HG03457 (cell line): ENCODE results near the gene NBPF26.
"Not testable (repeated sequence)": the region's sequence is repeated elsewhere in the genome, so short reads cannot be mapped to it uniquely, and the experiment has no call there.

ENCODE experiments used
- ATAC-seq: cut with Tn5 transposase; IDR thresholded peaks from one replicate; pipeline ENCODE4 v1.9.1; 2021; ENCODE audit warnings: moderate number of reproducible peaks; ENCODE audit not compliant: unreplicated experiment

Gene NBPF26

DNA sequence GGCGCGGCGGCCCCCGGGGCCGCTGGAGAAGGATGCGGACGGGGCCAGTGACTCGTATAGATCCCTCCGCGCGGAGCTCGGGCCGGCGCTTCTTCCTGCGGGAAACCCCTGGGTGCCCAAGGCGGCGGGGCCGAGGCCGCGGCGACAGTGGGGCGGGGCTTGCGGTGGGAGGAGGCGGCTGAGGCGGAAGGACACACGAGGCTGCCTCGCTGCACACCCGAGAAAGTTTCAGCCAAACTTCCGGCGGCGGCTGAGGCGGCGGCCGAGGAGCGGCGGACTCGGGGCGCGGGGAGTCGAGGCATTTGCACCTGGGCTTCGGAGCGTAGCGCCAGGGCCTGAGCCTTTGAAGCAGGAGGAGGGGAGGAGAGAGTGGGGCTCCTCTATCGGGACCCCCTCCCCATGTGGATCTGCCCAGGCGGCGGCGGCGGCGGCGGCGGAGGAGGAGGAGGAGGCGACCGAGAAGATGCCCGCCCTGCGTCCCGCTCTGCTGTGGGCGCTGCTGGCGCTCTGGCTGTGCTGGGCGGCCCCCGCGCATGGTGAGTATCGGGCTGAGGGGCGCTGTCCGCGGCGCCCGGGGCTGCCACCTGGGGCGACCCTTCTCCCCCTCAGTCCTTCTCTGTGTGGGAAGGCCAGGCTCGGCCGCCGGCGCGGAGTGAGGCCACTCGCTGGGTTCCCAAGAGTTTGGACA lies at the start of gene NBPF26:
TSS of gene NBPF26 (plus strand) at position 231 of the 688 bp plus-strand sequence.
- not testable (repeated sequence) for ATAC-seq

GRCh38 chr1:120680106-120680819 lies 43.5 kb upstream of the NBPF26 start:
- ATAC-seq = not testable (repeated sequence)

- ATAC-seq = not testable (repeated sequence)
Measured at GRCh38 chr1:120680938-120681337, 42.8 kb upstream of the NBPF26 start.

GRCh38 chr1:120684397-120684796 lies 39.3 kb upstream of the NBPF26 start:
- ATAC-seq = not testable (repeated sequence)

DNA sequence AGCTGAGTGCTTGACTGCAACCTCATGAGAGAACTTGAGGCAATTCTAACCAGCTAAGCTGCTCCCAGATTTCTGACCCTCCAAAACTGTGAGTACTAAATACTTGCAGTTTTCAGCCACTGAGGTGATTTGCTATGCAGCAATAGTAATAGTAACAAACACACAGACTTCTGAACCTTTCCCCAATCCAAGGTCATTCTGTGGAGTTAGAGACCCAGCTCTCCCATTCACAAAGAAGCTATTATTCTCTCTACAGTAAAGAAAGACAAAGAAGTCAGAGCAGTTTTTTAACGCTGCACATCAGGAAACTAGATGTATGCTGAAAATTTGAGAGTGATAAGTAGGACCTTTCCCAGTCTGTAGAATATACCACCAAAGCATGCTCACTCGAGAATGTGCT lies 38.1 kb upstream of the NBPF26 start:
- not testable (repeated sequence) for ATAC-seq

DNA sequence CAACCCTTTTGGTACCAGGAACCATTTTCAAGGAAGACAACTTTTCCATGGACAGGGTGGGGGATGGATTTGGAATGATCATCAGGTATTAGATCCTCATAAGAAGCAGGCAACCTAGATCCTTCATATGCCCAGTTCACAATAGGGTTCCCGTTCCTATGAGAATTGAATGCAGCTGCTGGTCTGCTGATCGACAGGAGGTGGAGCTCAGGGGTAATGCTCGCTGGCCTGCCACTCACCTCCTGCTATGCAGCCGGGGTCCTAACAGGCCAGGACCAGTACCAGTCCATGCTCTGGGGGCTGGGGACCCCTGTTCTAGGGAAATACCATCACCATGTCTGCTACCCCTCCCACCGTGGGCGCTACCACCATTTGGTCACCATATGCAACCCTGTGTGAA lies 36.5 kb upstream of the NBPF26 start:
- ATAC-seq = not testable (repeated sequence)

- not testable (repeated sequence) for ATAC-seq
Measured at GRCh38 chr1:120700807-120701562, 22.8 kb upstream of the NBPF26 start.

DNA sequence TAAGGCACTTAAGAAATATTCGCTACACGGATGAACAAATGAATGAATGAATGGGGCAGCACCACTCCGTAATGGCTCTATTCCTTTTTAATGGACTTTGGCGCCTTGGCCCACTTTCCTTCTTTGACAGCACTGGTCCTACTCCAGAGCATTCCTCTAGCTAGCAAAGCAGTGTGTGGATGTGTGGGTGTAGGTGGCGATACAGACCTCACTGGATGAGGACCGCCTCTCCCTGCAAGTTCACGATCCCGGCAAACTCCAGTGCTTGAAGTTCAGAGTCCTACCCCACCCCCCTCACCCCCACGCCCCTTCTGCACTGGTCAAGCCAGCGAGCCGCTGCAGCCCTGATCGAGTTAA lies 409 bp upstream of the NBPF26 start:
- not testable (repeated sequence) for ATAC-seq

DNA sequence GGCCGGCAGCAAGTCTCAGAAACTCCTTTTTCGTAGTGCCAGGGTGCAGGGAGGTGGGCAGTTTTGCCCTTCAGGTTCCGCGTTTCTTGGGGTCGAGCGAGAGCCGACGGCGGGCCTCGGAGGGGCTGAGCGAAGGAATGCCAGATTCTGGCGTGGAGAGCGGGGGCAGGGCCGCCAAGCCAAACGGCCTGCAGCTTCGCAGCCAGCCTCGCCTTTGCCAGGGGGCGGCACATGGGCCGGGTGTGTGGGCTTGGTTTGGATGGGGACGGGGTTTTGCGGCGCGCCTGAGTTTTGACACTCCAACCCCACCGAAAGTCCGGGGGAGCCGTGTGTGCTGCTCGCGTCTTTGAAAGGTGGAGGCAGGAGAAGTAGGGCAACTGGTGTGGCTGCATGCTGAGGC lies 762 bp downstream of the NBPF26 start:
- not testable (repeated sequence) for ATAC-seq

DNA sequence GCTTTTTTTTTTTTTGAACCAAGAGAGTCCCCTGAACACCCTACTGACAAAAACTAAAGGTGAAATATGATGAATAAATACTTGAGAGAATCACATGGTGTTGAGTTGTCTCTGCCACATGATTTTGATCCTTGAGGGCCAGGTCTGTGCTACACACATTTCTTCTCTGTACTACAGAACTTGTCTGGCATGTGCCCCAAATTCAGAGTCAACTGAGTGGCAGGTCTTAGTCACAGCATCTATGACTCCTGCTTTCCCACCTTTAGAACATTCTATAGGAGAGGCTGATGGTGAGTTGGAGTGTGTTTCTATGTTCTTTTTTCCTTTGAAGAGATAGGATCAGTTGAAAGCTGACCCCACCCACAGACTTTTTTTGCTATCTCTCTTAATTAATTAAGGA lies 5.1 kb downstream of the NBPF26 start:
- ATAC-seq = not testable (repeated sequence)

GRCh38 chr1:120769090-120769489 lies 45.3 kb downstream of the NBPF26 start:
- ATAC-seq = not testable (repeated sequence)

DNA sequence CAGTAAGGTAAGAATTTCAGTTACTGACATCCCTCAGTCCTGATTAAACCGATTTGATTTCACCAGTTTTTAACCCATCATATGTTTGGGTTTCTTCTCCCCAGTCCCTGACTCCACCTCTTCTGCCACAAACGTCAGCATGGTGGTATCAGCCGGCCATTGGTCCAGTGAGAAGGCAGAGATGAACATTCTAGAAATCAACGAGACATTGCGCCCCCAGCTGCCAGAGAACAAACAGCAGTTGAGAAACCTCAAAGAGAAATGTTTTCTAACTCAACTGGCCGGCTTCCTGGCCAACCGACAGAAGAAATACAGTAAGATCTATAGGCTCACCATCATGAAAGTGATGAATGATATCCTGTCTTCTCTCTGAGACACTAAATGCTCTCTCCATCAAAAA lies 81.7 kb downstream of the NBPF26 start:
- ATAC-seq = not testable (repeated sequence)

GRCh38 chr1:120811822-120812221 lies 88.1 kb downstream of the NBPF26 start:
- ATAC-seq = not testable (repeated sequence)

DNA sequence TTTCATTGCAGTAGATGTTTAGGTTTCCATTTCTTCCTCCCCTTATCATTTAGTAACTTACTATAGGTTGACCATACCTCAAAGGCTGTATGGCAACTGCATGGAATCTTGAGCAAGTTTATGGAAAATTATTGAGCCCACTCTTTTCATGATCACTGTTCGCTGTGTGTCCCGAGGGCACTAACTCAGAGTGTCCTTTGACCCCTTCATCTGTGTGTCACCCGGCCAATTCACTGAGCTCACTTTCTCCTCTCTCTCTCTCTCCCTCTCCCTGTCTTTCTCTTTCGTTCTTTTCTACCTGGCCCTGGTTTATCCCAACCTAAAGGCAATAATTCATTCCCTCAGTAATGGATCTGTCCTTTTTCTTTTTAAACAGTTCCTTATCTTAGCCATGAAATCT lies 101.3 kb downstream of the NBPF26 start:
- ATAC-seq = not testable (repeated sequence)

DNA sequence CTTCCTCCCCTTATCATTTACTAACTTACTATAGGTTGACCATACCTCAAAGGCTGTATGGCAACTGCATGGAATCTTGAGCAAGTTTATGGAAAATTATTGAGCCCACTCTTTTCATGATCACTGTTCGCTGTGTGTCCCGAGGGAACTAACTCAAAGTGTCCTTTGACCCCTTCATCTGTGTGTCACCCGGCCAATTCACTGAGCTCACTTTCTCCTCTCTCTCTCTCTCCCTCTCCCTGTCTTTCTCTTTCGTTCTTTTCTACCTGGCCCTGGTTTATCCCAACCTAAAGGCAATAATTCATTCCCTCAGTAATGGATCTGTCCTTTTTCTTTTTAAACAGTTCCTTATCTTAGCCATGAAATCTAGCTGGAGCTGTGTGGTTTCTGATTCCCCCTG lies 102.9 kb downstream of the NBPF26 start:
- not testable (repeated sequence) for ATAC-seq

- ATAC-seq = not testable (repeated sequence)
Measured at GRCh38 chr1:120844186-120844944, 120.6 kb downstream of the NBPF26 start.

DNA sequence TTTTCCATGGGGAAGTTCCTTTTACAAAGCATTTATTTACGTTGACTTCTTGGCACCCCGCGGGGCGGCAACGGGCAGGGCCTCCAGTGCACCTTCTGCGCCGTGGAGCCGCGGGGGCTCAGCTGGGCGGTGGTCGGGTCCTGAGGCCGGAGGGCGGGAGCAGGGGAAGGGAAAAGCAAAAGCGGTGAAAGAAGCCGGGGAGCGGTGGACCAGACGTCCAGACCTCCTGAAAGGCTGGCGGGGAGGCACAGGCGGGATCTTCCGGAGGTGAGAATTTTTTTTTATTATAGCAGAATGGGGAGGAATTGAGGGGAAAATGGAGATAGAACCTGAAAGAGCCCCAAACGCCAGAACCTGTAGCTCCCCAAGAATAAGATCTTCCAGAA lies 121.2 kb downstream of the NBPF26 start:
- ATAC-seq = not testable (repeated sequence)

- ATAC-seq = peak; percentile 11
Measured at GRCh38 chr1:120849400-120850286, 125.9 kb downstream of the NBPF26 start.

GRCh38 chr1:120850287-120850536 lies 126.5 kb downstream of the NBPF26 start:
- not testable (repeated sequence) for ATAC-seq
